GM12872 (cell line): ENCODE data around the gene THSD7B.

ENCODE experiments used
- TF ChIP-seq, protein P1 (sequence below): IDR thresholded peaks from 3 replicates; pipeline ENCODE4 v1.5.1; 2011; ENCODE audit warnings: low read depth, mild to moderate bottlenecking, low read length, moderate library complexity; ENCODE audit not compliant: insufficient read depth

The THSD7B gene

GRCh38 chr2:137508739-137509384 is 743.5 kb downstream of the THSD7B start:
- TF ChIP-seq, protein P1, sequence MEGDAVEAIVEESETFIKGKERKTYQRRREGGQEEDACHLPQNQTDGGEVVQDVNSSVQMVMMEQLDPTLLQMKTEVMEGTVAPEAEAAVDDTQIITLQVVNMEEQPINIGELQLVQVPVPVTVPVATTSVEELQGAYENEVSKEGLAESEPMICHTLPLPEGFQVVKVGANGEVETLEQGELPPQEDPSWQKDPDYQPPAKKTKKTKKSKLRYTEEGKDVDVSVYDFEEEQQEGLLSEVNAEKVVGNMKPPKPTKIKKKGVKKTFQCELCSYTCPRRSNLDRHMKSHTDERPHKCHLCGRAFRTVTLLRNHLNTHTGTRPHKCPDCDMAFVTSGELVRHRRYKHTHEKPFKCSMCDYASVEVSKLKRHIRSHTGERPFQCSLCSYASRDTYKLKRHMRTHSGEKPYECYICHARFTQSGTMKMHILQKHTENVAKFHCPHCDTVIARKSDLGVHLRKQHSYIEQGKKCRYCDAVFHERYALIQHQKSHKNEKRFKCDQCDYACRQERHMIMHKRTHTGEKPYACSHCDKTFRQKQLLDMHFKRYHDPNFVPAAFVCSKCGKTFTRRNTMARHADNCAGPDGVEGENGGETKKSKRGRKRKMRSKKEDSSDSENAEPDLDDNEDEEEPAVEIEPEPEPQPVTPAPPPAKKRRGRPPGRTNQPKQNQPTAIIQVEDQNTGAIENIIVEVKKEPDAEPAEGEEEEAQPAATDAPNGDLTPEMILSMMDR, result no peak

- TF ChIP-seq, protein P1, result no peak
These were observed 746.2 kb downstream of the THSD7B start for GRCh38 chr2:137511526-137511925.

DNA sequence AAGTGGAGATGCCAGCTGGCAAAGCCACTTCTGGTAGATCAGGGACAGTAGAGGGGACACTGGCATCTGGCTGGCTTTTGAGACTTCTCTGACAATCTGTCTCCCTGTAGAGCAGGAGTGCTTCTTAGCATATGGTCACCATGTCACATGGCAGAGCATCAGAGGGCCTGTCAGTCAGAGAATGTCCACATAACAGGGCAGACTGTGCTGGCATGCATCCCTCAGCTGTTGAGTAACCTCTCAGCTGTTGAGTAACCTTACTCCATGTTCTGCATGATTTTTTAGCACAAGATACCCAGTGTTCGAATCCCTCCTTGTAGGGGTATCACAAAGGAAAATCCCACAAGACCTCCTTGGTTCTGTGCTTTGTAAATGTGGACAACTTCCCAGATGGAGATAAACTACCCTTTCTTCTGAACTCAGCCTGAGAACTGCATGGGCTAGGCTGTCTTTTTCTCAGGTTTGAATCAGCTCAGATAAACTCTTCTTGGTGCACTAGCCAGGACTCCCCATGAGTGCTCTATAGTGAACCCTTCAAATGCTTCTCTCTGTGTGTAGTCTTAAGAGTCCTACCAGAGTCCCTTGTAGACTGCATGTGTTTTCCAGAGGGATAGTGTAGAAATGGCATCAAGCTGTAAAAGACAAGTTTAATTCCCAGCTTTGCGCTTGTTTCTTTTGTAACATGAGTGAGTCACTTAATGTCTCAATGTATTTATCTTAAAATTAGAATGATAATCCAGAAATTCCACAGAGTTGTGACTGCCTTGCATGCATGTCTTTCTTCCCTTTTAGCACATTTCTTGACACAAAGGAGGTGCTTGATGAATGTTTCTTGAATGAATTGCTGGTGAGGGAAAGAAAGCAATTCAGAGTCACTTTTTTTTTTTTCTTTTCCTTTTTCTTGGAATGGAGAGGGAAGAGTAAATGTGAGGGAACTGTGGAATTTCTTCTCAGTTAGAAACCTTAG is 756.6 kb downstream of the THSD7B start:
- TF ChIP-seq, protein P1, result no peak

DNA sequence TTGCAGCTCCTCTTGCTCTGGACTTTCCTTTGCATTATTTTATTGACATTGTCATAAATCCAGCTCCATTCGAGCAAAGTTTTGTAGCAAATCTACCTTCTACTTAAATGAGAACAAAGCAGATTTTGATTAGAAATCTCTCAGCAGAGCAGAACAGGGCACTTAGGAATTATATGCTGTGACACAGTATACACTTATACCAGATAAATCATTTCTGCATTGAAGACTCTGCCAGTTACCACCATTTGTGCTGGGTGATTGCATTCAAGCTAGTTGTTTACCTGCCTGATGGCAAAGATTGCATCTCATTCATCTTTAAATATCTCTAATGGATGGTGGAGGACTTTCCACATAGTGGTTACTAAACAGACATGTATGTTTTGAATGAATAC is 757.3 kb downstream of the THSD7B start:
- TF ChIP-seq, protein P1, result no peak

DNA sequence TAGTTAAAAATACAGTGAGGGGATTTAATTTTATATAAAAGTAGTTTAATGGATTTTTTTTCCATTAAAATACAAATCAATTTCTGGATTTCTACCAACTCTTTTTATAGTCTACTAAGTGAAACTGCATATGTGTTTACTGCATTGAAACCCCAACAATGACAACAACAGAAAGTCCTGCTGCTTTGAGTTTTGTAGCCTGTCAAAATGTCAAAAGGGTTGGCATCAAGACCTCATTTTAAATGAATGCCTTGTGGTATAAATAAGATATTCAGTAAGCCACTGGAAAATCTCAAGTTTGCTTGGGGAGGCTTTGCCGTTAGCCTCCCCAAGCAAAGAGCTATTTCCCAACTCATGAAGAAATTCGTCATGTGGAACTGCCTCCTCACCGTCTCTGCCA is 758.6 kb downstream of the THSD7B start:
- TF ChIP-seq, protein P1, result no peak

GRCh38 chr2:137525132-137525531 is 759.8 kb downstream of the THSD7B start:
- TF ChIP-seq, protein P1, result no peak

DNA sequence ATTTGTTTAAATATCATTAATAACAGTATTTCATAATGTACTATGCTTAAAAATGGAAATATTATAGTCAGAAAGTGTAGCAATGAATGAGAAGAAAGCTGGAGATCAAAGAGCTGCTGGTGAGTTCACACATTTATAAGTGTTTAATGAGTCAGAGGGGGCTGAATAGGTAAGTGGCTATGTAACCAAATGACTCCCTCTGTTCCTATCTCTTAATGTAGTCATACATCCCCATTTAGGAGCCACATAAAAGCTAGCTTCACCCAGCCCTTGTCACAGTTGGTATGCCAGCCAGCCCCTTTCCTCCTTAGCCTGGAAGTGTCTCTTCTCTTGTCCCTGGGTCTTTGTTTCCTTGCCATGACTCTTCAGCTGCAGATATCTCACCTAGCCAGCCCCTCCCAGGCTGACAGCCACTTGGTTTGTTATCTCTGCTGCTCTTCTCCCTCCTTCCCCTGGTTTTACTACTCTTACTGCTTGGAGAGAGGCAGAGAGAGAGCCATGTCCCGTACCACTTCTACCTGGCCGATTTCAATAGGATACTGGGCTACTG is 760.4 kb downstream of the THSD7B start:
- TF ChIP-seq, protein P1, result no peak
